HG03571 (cell line): ENCODE results near the gene PHACTR2.
"Not testable (repeated sequence)": the region's sequence is repeated elsewhere in the genome, so short reads cannot be mapped to it uniquely, and the experiment has no call there.

Experiments
- ATAC-seq: cut with Tn5 transposase; IDR thresholded peaks from one replicate; pipeline ENCODE4 v1.9.1; 2021; ENCODE audit not compliant: unreplicated experiment

Gene PHACTR2

GRCh38 chr6:143761074-143761473, 83.3 kb downstream of the PHACTR2 start:
- no peak for ATAC-seq

DNA sequence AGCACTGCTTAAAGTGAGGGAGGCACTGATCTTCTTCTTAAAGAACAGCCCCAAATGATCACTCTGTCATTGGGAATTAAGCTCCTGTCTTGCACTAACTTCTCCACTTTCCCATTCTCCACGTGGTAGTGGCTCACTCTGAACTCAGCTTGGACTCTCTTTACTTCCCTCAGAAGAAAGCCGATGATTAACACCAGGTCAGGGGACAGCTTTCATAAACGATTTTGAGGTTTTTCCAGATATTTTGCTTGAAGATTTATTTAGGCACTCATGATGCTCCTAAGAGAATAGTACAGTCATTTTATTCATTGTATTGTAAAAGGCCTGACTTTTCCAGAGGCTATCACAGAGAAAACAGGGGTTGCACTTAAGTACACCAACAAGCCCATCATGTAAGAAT, 84.4 kb downstream of the PHACTR2 start:
- ATAC-seq, result no peak

DNA sequence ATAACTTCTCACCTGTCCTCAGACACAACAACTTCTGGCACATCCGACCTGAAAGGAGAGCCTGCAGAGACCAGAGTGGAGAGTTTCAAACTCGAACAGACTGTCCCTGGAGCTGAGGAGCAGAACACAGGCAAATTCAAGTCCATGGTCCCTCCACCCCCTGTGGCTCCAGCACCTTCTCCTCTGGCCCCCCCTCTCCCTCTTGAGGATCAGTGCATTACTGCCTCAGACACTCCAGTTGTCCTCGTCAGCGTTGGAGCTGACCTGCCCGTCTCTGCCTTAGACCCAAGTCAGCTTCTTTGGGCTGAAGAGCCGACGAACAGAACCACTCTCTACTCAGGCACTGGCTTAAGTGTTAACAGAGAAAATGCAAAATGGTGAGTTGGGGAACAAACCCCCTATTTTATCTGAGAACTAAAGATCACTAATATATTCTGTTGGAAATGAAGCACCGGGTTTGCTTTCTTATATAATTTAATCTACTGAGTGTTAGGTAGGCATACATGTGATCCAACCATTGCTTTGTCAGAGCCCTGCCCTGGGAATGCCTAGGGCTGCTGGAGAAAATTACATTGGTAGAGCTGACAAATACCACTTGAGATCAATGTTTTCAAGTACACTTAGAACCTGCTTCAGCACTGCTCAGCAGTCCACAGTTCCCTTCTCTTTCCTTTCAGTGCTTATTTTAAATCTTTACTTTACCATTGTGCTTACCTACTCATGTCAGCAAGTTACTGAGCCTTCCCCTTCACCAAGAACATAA, 87.8 kb downstream of the PHACTR2 start:
- no peak for ATAC-seq

DNA sequence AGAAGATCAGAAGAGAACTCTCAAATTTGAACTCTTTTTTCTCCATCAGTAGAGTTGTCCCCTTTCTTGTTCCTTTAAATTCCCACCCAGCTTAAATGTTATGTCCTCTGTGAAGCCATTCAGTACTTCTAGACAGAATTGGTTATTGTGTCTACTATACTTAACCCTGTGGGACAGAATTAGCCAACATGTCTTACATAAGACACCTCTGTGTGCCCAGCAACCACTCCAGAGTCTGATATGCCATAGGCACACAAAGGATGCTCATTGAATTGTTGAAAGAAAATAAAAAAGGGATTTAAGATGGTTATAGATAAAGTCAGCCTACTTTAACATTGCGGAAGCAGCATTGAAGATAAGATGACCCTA, 88.4 kb downstream of the PHACTR2 start:
- ATAC-seq, result no peak

- no peak for ATAC-seq
Observed at GRCh38 chr6:143767433-143767832, 89.7 kb downstream of the PHACTR2 start.

DNA sequence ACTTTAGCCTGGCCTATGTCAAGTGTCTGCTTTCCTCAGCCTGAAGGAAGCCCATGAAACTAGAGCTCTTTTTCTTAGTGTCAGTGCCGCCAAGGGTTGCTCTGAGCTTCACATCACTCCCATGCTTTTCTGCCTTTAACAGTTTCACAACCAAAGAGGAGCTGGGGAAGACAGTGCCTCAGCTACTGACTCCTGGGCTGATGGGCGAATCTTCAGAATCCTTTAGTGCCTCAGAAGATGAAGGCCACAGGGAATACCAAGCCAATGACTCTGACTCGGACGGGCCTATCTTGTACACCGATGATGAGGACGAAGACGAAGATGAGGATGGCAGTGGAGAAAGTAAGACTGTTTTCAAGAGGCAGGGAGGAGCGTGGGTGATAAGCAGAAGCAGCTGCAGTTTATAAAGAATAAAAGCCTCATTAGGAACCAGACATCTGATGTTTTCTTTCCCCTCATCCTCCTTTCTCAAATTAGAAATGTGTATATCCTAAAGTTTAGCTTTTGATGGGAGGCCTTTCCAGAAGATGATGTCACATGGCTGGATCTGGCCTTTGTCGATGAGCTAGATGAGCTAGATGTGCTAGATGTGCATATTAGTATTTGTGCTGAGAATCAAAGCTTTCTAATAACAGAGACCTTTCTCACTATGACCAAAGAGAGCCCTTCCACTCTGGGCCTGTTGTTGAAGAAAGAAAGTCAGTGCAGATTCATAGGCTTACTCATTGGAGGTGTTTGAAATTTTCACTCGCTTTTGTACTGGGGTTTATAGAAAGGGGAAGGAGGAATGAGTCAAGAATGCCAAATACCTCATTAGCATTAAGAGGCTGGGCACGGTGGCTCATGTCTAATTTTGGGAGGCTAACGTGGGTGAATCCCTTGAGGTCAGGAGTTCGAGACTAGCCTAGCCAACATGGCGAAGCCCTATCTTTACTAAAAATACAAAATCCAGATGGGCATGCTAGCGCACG, 94.6 kb downstream of the PHACTR2 start:
- no peak for ATAC-seq

DNA sequence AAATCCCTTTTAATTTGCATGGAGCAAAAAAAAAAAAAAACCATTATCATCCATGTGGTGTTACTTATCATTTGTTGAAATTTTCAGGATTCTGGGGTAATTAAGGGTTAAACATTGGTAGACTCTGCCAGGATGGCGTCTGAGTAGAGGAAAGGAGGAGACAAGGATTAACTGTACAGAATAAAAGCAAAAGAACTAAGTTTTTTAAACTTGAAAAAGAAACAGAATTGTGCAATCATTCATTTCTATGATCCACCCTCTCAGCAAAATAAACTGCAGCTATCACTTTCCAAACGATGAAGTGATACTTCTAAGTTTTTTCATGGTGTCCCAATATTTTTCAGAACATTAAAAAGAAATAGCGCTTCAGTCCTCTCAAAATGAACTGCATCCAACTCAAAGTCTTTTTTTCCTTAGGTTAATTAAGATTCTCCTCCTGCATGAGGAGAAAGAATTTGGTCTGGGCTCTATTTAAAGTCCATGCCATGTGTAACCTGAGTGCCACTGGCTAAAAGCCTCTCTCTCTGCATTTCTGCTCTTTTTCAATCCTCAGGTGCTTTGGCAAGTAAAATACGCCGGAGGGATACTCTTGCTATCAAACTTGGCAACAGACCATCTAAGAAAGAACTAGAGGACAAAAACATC, 95.9 kb downstream of the PHACTR2 start:
- ATAC-seq, result no peak

- ATAC-seq, result no peak
Observed at GRCh38 chr6:143774347-143774746, 96.6 kb downstream of the PHACTR2 start.

DNA sequence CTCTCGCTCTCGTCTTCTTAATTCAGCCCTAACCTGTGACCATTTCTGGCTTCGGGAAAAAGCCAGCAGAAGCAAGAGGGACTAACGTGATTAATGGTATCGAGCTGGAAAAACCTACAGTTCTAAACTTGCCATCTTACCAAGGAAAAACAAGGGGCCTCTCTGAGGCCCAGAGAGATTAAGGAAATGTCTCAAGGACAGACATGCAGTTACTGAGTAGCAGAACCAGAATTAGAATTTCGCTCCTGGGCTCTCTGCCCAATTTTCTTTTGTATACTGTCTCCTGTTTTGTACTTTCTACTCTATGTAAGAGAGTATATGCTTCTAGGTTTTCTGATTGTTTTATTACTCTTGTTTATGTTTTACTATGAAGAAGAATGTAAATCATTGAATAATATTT, 97.6 kb downstream of the PHACTR2 start:
- no peak for ATAC-seq

DNA sequence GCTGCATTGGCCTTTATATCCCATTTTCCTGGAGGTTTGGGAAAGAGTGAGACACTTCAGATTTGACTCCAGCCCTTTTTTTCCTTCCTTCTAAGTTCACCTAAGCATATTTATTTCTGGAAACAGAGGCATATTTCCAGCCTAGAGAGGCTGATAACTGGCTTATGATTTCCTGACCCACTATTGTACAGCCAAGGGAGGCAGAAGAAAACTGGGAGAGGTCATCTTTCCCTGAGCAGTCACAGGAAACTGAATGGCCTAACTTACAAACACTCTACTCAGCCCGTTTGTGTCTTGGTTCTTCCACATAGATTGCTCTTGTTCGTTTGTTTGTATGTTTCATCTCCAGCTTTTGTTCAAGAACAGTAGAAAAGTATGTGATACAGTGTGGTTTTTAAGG, 101.2 kb downstream of the PHACTR2 start:
- no peak for ATAC-seq

GRCh38 chr6:143782481-143782880, 104.7 kb downstream of the PHACTR2 start:
- ATAC-seq, result no peak

DNA sequence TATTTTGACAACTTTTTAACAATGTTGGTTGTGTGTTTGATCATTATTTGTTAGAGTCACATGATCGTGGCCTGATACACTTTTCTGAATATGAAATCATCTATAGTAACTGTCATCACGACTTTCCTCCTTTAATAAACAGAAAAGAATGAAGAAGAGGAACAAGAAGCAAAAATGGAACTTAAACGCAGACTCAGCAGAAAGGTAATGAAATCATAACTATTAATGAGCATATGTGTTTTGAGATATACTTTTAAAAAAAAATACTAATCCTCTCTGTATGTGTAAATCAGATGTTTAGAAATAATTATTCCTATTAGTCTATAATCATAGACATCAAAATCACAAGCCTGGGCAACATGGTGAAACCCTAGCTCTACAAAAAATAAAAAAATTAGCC, 105.3 kb downstream of the PHACTR2 start:
- ATAC-seq, result no peak

- ATAC-seq, result no peak
Observed at GRCh38 chr6:143784316-143784715, 106.6 kb downstream of the PHACTR2 start.

- ATAC-seq, result not testable (repeated sequence)
Observed at GRCh38 chr6:143786371-143786770, 108.6 kb downstream of the PHACTR2 start.

- no peak for ATAC-seq
Observed at GRCh38 chr6:143792402-143793279, 114.9 kb downstream of the PHACTR2 start.

DNA sequence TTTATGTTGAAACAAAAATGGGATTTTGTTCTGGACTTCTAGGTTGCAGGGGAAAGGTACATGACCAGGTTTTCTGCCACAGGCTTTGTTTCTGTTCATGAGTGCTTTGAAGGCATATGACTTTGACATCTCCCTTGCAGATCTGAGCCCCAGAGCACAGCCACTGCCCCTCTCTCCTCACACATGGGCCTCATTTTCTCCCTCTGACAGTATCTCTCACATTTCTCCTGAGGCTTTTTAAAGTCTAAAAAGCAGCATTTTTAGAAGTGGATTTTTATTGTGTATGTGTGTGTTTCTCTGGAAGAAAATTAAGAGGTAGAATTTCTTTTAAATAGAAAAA, 115.5 kb downstream of the PHACTR2 start:
- ATAC-seq, result no peak

DNA sequence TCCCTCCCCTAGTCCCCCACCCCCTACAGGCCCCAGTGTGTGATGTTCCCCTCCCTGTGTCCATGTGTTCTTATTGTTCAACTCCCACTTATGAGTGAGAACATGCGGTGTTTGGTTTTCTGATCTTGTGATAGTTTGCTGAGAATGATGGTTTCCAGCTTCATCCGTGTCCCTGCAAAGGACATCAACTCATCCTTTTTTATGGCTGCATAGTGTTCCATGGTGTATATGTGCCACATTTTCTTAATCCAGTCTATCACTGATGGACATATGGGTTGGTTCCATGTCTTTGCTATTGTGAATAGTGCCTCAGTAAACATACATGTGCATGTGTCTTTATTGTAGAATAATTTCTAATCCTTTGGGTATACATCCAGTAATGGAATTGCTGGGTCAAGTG, 118.8 kb downstream of the PHACTR2 start:
- not testable (repeated sequence) for ATAC-seq

- not testable (repeated sequence) for ATAC-seq
Observed at GRCh38 chr6:143798487-143798886, 120.7 kb downstream of the PHACTR2 start.

GRCh38 chr6:143802833-143803565, 125.2 kb downstream of the PHACTR2 start:
- ATAC-seq, result no peak
